Measurements from ENCODE around the gene CPZ. TPM values are rescaled to one million over a fixed set of nuclear protein-coding genes. Genes with fewer than 3 reads are reported as not detected.

Gene CPZ
- total and polyA plus RNA-seq, 2 donors (not counting 1 experiment from before 2014, with no cell fraction given), result not detected

DNA sequence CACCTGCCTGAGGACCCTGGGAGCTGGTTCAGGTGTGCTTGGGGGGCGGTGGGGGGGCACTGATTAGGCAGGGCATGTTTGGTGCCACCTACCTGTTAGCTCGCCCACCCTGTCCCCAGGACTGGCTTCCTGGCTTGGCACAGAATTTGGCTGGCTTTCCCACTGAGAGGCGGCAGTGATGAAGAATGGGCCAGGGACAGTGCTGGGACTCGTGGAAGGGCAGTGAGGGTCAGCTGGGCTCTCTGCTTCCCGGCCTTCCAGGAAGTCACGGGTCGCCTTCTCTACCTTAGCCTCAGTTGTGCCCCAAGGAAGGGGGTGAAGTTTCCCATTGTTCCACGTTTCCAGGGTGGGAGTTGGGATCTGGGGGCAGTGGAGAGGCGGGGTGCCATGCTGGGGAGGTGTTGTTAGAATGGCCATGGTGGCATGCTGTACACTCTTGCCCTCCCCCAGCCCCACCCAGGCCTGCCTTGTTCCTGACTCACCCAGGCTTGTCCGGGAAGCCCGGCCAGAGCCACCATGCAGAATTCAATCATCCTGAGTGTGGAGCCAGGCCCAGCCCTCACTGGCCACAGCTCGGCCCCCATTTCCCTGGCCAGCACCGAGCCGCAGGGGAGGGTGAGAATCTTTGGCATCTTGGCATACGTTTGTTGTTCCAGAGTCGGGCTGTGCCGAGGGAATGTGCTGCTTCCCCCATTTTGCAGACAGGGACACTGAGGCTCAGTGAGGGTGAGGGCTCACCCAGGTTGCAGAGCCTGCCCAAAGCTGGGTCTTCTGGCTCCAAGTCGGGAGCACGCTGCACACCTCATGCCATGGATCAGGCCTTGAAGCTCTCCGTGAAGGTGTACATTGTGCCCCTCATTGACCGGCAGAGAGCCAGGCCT is 34.2 kb upstream of the CPZ start:
- no peak for ATAC-seq (ENCODE audit: low read depth)
- H3K27me3 Mint-ChIP-seq, result no peaks in the 10 kb centered on the region
- Histone ChIP-seq H3K36me3 (replicated peaks in 1 of 2; ENCODE audit: control extremely low read depth in 1 of 2, control insufficient read depth in 1 of 2, extremely low read depth in 1 of 2, insufficient read depth in 2 of 2, low read length in 1 of 2) (no peaks in the 10 kb centered on the region), H3K79me2 (ENCODE audit: control insufficient read depth, insufficient read depth, low read length) (no peaks in the 10 kb centered on the region), H3K4me1 (ENCODE audit: control insufficient read depth in 2 of 2, insufficient read depth in 2 of 2, low read length in 2 of 2) (no peaks in the 10 kb centered on the region), H3K27ac (ENCODE audit: low read length in 2 of 2) (no peak overlapping the region), H3K9me3 (ENCODE audit: control extremely low read depth in 1 of 3, control insufficient read depth in 2 of 3, insufficient read depth in 1 of 3, low read length in 2 of 3) (peaks cover 0 to 3% (median 0%) of the 10 kb centered on the region in 3 donors), H4K20me1 (ENCODE audit: control insufficient read depth, insufficient read depth, low read length, poor library complexity, severe bottlenecking) (no peaks in the 10 kb centered on the region), H3K4me2 (replicated peaks; ENCODE audit: low read depth, low read length, poor library complexity, severe bottlenecking) (no peak overlapping the region), H3K9ac (ENCODE audit: low read length) (no peak overlapping the region), H2AFZ (ENCODE audit: insufficient read depth, low read depth, low read length, poor library complexity, severe bottlenecking) (no peak overlapping the region), H3K27me3 (replicated peaks in 1 of 4; ENCODE audit: control extremely low read depth in 1 of 4, control insufficient read depth in 3 of 4, insufficient read depth in 4 of 4, low read length in 3 of 4) (no peaks in the 10 kb centered on the region), H3K4me3 (ENCODE audit: control extremely low read depth in 1 of 5, extremely low read depth in 1 of 5, insufficient read depth in 1 of 5, low read depth in 2 of 5, low read length in 4 of 5) (no peak overlapping the region)
- POLR2A ChIA-PET, result no interaction called here
- intact Hi-C loops (cut with micrococcal nuclease), result no loop called here
- H3K4me3 Mint-ChIP-seq, result no peak overlapping the region
- TF ChIP-seq, protein P1, sequence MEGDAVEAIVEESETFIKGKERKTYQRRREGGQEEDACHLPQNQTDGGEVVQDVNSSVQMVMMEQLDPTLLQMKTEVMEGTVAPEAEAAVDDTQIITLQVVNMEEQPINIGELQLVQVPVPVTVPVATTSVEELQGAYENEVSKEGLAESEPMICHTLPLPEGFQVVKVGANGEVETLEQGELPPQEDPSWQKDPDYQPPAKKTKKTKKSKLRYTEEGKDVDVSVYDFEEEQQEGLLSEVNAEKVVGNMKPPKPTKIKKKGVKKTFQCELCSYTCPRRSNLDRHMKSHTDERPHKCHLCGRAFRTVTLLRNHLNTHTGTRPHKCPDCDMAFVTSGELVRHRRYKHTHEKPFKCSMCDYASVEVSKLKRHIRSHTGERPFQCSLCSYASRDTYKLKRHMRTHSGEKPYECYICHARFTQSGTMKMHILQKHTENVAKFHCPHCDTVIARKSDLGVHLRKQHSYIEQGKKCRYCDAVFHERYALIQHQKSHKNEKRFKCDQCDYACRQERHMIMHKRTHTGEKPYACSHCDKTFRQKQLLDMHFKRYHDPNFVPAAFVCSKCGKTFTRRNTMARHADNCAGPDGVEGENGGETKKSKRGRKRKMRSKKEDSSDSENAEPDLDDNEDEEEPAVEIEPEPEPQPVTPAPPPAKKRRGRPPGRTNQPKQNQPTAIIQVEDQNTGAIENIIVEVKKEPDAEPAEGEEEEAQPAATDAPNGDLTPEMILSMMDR (IDR thresholded peaks at IDR 0.05), result no peak
- TF ChIP-seq EZH2 (IDR thresholded peaks at IDR 0.05; ENCODE audit: borderline replicate concordance, insufficient read depth, low read depth, low read length, poor library complexity, severe bottlenecking), result no peak
- H3K27ac Mint-ChIP-seq, result no peak overlapping the region
- no peak for DNase-seq
- 84% methylated on average over 21 of the region's 21 CpGs for WGBS (ENCODE audit: insufficient coverage)
- H3K9me3 Mint-ChIP-seq (ENCODE audit: insufficient read depth), result no peaks in the 10 kb centered on the region
- no peaks in the 10 kb centered on the region for H3K4me1 Mint-ChIP-seq
- CTCF ChIA-PET, result no interaction called here

DNA sequence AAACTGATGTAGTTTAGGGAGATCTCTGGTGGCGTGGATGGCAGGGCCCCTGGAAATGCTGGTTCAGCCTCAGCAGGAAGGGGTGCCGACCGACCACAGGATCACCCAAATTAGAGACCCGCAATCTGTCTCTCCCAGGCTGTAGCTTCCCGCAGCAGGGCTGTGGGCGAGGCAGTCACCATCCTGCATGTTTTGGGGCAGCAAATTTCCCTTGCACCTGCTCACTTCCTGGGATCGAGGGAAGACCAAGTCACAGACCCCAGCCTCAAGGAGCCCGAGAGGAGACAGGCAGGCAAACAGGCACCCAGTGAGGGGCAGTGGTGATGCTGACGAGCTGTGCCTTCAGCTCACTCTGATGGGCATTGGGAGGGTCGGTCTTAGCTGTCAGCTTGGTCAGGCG is 33.6 kb upstream of the CPZ start:
- Histone ChIP-seq H3K36me3 (replicated peaks in 1 of 2; ENCODE audit: control extremely low read depth in 1 of 2, control insufficient read depth in 1 of 2, extremely low read depth in 1 of 2, insufficient read depth in 2 of 2, low read length in 1 of 2) (no peaks in the 10 kb centered on the region), H3K9ac (ENCODE audit: low read length) (no peak overlapping the region), H3K27ac (ENCODE audit: low read length in 2 of 2) (no peak overlapping the region), H2AFZ (ENCODE audit: insufficient read depth, low read depth, low read length, poor library complexity, severe bottlenecking) (no peak overlapping the region), H3K79me2 (ENCODE audit: control insufficient read depth, insufficient read depth, low read length) (no peaks in the 10 kb centered on the region), H4K20me1 (ENCODE audit: control insufficient read depth, insufficient read depth, low read length, poor library complexity, severe bottlenecking) (no peaks in the 10 kb centered on the region), H3K4me2 (replicated peaks; ENCODE audit: low read depth, low read length, poor library complexity, severe bottlenecking) (no peak overlapping the region), H3K27me3 (replicated peaks in 1 of 4; ENCODE audit: control extremely low read depth in 1 of 4, control insufficient read depth in 3 of 4, insufficient read depth in 4 of 4, low read length in 3 of 4) (no peaks in the 10 kb centered on the region), H3K4me3 (ENCODE audit: control extremely low read depth in 1 of 5, extremely low read depth in 1 of 5, insufficient read depth in 1 of 5, low read depth in 2 of 5, low read length in 4 of 5) (no peak overlapping the region), H3K9me3 (ENCODE audit: control extremely low read depth in 1 of 3, control insufficient read depth in 2 of 3, insufficient read depth in 1 of 3, low read length in 2 of 3) (peaks cover 0 to 3% (median 0%) of the 10 kb centered on the region in 3 donors), H3K4me1 (ENCODE audit: control insufficient read depth in 2 of 2, insufficient read depth in 2 of 2, low read length in 2 of 2) (no peaks in the 10 kb centered on the region)
- Mint-ChIP-seq H3K4me3 (no peak overlapping the region), H3K4me1 (no peaks in the 10 kb centered on the region), H3K27me3 (no peaks in the 10 kb centered on the region), H3K27ac (no peak overlapping the region), H3K9me3 (ENCODE audit: insufficient read depth) (no peaks in the 10 kb centered on the region)
- ATAC-seq (ENCODE audit: low read depth), result no peak
- TF ChIP-seq EZH2 (IDR thresholded peaks at IDR 0.05; ENCODE audit: borderline replicate concordance, insufficient read depth, low read depth, low read length, poor library complexity, severe bottlenecking), result no peak
- TF ChIP-seq, protein P1 (IDR thresholded peaks at IDR 0.05), result no peak
- 90% methylated on average over 11 of the region's 11 CpGs for WGBS (ENCODE audit: insufficient coverage)
- CTCF ChIA-PET, result no interaction called here
- POLR2A ChIA-PET, result no interaction called here
- DNase-seq, result no peak
- intact Hi-C loops (cut with micrococcal nuclease), result no loop called here
